Mesodermal cell (in vitro differentiated cells): ENCODE results near the gene ESR2.

Source experiments
- H3K27ac ChIP-seq: 2 replicates; pipeline ENCODE4 v1.7.0; 2013; ENCODE audit warnings: mild to moderate bottlenecking, low read depth, low read length, moderate library complexity; ENCODE audit not compliant: severe bottlenecking
- H3K36me3 ChIP-seq: 2 replicates; pipeline ENCODE4 v1.7.1; 2013; ENCODE audit warnings: mild to moderate bottlenecking, low read length, moderate library complexity; ENCODE audit not compliant: control insufficient read depth, insufficient read depth
- H3K4me1 ChIP-seq: one replicate; pipeline ENCODE4 v1.7.1; 2013; ENCODE audit warnings: mild to moderate bottlenecking, low read length; ENCODE audit not compliant: insufficient read depth, control insufficient read depth, poor library complexity, severe bottlenecking
- H3K4me3 ChIP-seq: 2 replicates; pipeline ENCODE4 v1.7.0; 2013; ENCODE audit warnings: low read length, control low read depth, mild to moderate bottlenecking; ENCODE audit not compliant: insufficient read depth, poor library complexity, severe bottlenecking; ENCODE audit errors: extremely low read depth
- H3K9me3 ChIP-seq: 2 replicates; pipeline ENCODE4 v1.7.1; 2013; ENCODE audit warnings: mild to moderate bottlenecking, low read length, moderate library complexity; ENCODE audit not compliant: control insufficient read depth
- WGBS, 2 experiments: methylation state at CpG; one replicate each; pipeline ENCODE4 v1.1.5; 2013; ENCODE audit warnings: missing lambda C conversion rate in 2 of 2; ENCODE audit not compliant: insufficient coverage in 2 of 2; 5-methylcytosine and 5-hydroxymethylcytosine counted together

The ESR2 gene

GRCh38 chr14:64210216-64210615 is 84.0 kb downstream of the ESR2 start:
- Histone ChIP-seq H3K4me1 (peaks cover 6% of the 10 kb centered on the region), H3K36me3 (no peaks in the 10 kb centered on the region), H3K4me3 (no peak overlapping the region), H3K9me3 (no peaks in the 10 kb centered on the region), H3K27ac (no peak overlapping the region)
- 89 to 91% methylated on average over 12 of the region's 12 CpGs for WGBS, 2 experiments

GRCh38 chr14:64209444-64210131 is 84.6 kb downstream of the ESR2 start:
- no peaks in the 10 kb centered on the region for H3K36me3 ChIP-seq
- WGBS, 2 experiments = 93 to 95% methylated on average over 17 to 19 of the region's 21 CpGs

GRCh38 chr14:64208981-64209380 is 85.2 kb downstream of the ESR2 start:
- Histone ChIP-seq H3K4me3 (no peak overlapping the region), H3K27ac (no peak overlapping the region), H3K36me3 (no peaks in the 10 kb centered on the region), H3K9me3 (no peaks in the 10 kb centered on the region), H3K4me1 (peaks cover 6% of the 10 kb centered on the region)
- WGBS, 2 experiments = 92 to 98% methylated on average over 8 to 9 of the region's 10 CpGs

More at GRCh38 chr14:64209444-64210131, 84.6 kb downstream of the ESR2 start:
- Histone ChIP-seq H3K9me3 (no peaks in the 10 kb centered on the region), H3K4me3 (no peak overlapping the region), H3K27ac (no peak overlapping the region), H3K4me1 (peaks cover 6% of the 10 kb centered on the region)

GRCh38 chr14:64208261-64208660 is 85.9 kb downstream of the ESR2 start:
- 95 to 99% methylated on average over 7 of the region's 7 CpGs for WGBS, 2 experiments
- H3K27ac ChIP-seq = no peak overlapping the region
- H3K9me3 ChIP-seq = no peaks in the 10 kb centered on the region
- H3K36me3 ChIP-seq = no peaks in the 10 kb centered on the region
- H3K4me3 ChIP-seq = no peak overlapping the region
- peaks cover 6% of the 10 kb centered on the region for H3K4me1 ChIP-seq

- no peaks in the 10 kb centered on the region for H3K36me3 ChIP-seq
- H3K4me1 ChIP-seq = peaks cover 8% of the 10 kb centered on the region
- no peak overlapping the region for H3K27ac ChIP-seq
- no peaks in the 10 kb centered on the region for H3K9me3 ChIP-seq
- H3K4me3 ChIP-seq = no peak overlapping the region
- 76 to 100% methylated on average over 2 of the region's 4 CpGs for WGBS, 2 experiments
Observed at GRCh38 chr14:64203366-64204006, 90.7 kb downstream of the ESR2 start.

GRCh38 chr14:64202716-64203115 is 91.5 kb downstream of the ESR2 start:
- 83 to 90% methylated on average over 9 of the region's 10 CpGs for WGBS, 2 experiments
- no peaks in the 10 kb centered on the region for H3K9me3 ChIP-seq
- no peak overlapping the region for H3K27ac ChIP-seq
- peaks cover 8% of the 10 kb centered on the region for H3K4me1 ChIP-seq
- H3K4me3 ChIP-seq = no peak overlapping the region
- no peaks in the 10 kb centered on the region for H3K36me3 ChIP-seq

GRCh38 chr14:64201921-64202545 is 92.1 kb downstream of the ESR2 start:
- no peak overlapping the region for H3K4me3 ChIP-seq
- peaks cover 8% of the 10 kb centered on the region for H3K4me1 ChIP-seq
- no peaks in the 10 kb centered on the region for H3K36me3 ChIP-seq
- 96 to 98% methylated on average over 15 to 17 of the region's 18 CpGs for WGBS, 2 experiments
- H3K9me3 ChIP-seq = no peaks in the 10 kb centered on the region
- H3K27ac ChIP-seq = no peak overlapping the region

- 88 to 91% methylated on average over 7 of the region's 7 CpGs for WGBS, 2 experiments
- H3K27ac ChIP-seq = no peak overlapping the region
- peaks cover 8% of the 10 kb centered on the region for H3K4me1 ChIP-seq
- H3K4me3 ChIP-seq = no peak overlapping the region
- no peaks in the 10 kb centered on the region for H3K9me3 ChIP-seq
- H3K36me3 ChIP-seq = no peaks in the 10 kb centered on the region
Observed at GRCh38 chr14:64201296-64201695, 92.9 kb downstream of the ESR2 start.

- 20 to 31% methylated on average over 1 to 3 of the region's 4 CpGs for WGBS, 2 experiments
- H3K36me3 ChIP-seq = no peaks in the 10 kb centered on the region
- no peak overlapping the region for H3K27ac ChIP-seq
Observed at GRCh38 chr14:64200170-64200569, 94.0 kb downstream of the ESR2 start.

GRCh38 chr14:64198486-64198885 is 95.7 kb downstream of the ESR2 start:
- Histone ChIP-seq H3K4me1 (peaks cover 8% of the 10 kb centered on the region), H3K4me3 (no peak overlapping the region), H3K9me3 (no peaks in the 10 kb centered on the region), H3K27ac (no peak overlapping the region), H3K36me3 (no peaks in the 10 kb centered on the region)
- 100% methylated on average over 1 of the region's 3 CpGs for WGBS, 2 experiments

More at GRCh38 chr14:64200170-64200569, 94.0 kb downstream of the ESR2 start:
- no peak overlapping the region for H3K4me3 ChIP-seq
- peaks cover 8% of the 10 kb centered on the region for H3K4me1 ChIP-seq
- no peaks in the 10 kb centered on the region for H3K9me3 ChIP-seq

- H3K27ac ChIP-seq = no peak overlapping the region
- H3K4me3 ChIP-seq = no peak overlapping the region
- H3K9me3 ChIP-seq = no peaks in the 10 kb centered on the region
- no peaks in the 10 kb centered on the region for H3K36me3 ChIP-seq
- H3K4me1 ChIP-seq = peaks cover 8% of the 10 kb centered on the region
- 70% methylated on average over 2 of the region's 3 CpGs for WGBS, 2 experiments
Observed at GRCh38 chr14:64197996-64198395, 96.2 kb downstream of the ESR2 start.
